Measurements from ENCODE around the gene PADI3. TPM values are rescaled to one million over a fixed set of nuclear protein-coding genes. Genes with fewer than 3 reads are reported as not detected.

Gene PADI3
- total and polyA plus RNA-seq, 2 of the 8 experiments (the other 6 are each of a cell fraction or from before 2014, with no cell fraction given) = 0.37 to 0.94 TPM

DNA sequence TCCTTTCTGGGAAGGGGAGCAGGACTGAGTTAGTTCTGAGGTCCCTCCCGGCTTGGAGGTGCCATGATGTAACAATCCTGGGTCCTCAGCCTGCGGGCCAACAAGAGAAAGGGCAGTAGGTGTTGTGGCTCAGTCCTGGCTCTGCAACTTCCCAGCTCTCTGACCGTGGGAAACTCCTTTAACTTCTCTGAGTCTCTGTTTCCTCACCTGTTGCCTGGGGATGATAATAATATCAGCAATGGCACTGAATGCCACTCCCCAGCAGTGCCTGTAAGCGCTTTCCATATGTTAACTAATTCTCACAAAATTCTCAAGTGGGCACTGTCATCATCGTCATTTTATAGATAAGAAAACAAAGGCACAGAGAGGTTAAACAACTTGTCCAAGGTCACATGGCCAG is 2.3 kb downstream of the PADI3 start:
- no peak overlapping the region for H3K4me3 ChIP-seq (ENCODE audit: extremely low read depth in 1 of 4, insufficient read depth in 2 of 4, low read depth in 3 of 4, low read length in 4 of 4)
- H2BK20ac ChIP-seq (ENCODE audit: low read length) = no peak overlapping the region
- FAIRE-seq (no peak), DNase-seq (ENCODE audit: low read depth in 1 of 2, low spot score in 2 of 2) (no peak)
- no peak overlapping the region for H2AFZ ChIP-seq (ENCODE audit: low read length)
- H3K36me3 ChIP-seq (ENCODE audit: control insufficient read depth in 2 of 4, insufficient read depth in 4 of 4, low read length in 3 of 4) = no peaks in the 10 kb centered on the region
- no peak overlapping the region for H2BK12ac ChIP-seq (ENCODE audit: low read depth, low read length)
- H3K9ac ChIP-seq (replicated peaks in 1 of 4; ENCODE audit: extremely low read depth in 1 of 4, low read depth in 3 of 4, low read length in 3 of 4) = no peak overlapping the region; a peak in 1 of 7 replicates
- H4K8ac ChIP-seq (ENCODE audit: extremely low read depth, insufficient read depth, low read length) = no peak overlapping the region
- ChIA-PET POLR2A (ENCODE audit: partially characterized antibody) (interaction anchor here (0.8 kb wide), 1 partner anchor 8 kb away, joined by 3 read pairs; no protein-coding TSS in a partner anchor), CTCF (ENCODE audit: partially characterized antibody) (interaction anchor here (0.8 to 2.9 kb wide), 5 partner anchors 11 to 125 kb away, joined by 3 to 11 read pairs (median 5); no protein-coding TSS in a partner anchor)
- no peak overlapping the region for H3K14ac ChIP-seq (ENCODE audit: insufficient read length)
- H2BK120ac ChIP-seq (replicated peaks; ENCODE audit: low read depth, low read length) = no peak overlapping the region
- no peaks in the 10 kb centered on the region for H3K79me2 ChIP-seq (ENCODE audit: control insufficient read depth in 1 of 2, insufficient read depth in 2 of 2, low read length in 2 of 2)
- no peak overlapping the region; the same call in 1 of the 2 replicates for H2BK5ac ChIP-seq (ENCODE audit: low read depth, low read length)
- no peaks in the 10 kb centered on the region for H3K23me2 ChIP-seq (ENCODE audit: low read depth, low read length)
- no peak overlapping the region for H2BK15ac ChIP-seq (ENCODE audit: low read length)
- no peak overlapping the region for H3K56ac ChIP-seq (replicated peaks; ENCODE audit: insufficient read length, low read depth, low read length)
- H3K79me1 ChIP-seq (ENCODE audit: low read depth, low read length) = no peaks in the 10 kb centered on the region
- H3K4me1 ChIP-seq (replicated peaks in 1 of 4; ENCODE audit: control insufficient read depth in 3 of 4, insufficient read depth in 4 of 4, low read length in 3 of 4) = peaks cover 0 to 3% (median under 1%) of the 10 kb centered on the region in 4 experiments; a peak in 2 of 7 replicates
- peak overlapping the region; percentile 57; the same call in 1 of the 2 replicates for H2AK5ac ChIP-seq (ENCODE audit: low read depth, low read length)
- H3K4ac ChIP-seq (replicated peaks; ENCODE audit: insufficient read length, low read depth, low read length) = no peak overlapping the region
- WGBS, 2 experiments (ENCODE audit: extremely low coverage in 1 of 2, insufficient coverage in 1 of 2, insufficient read length in 1 of 2, insufficient replicate concordance in 2 of 2, low coverage in 1 of 2, low lambda C conversion rate in 2 of 2, missing lambda C conversion rate in 1 of 2) = 83% methylated on average over 5 of the region's 5 CpGs; no CpG with 5 or more reads in 1 of the 2 experiments
- no peak overlapping the region for H3K4me2 ChIP-seq (ENCODE audit: insufficient read depth in 1 of 2, low read depth in 2 of 2, low read length in 2 of 2)
- H4K5ac ChIP-seq (ENCODE audit: insufficient read length, low read depth, low read length) = no peak overlapping the region
- no peaks in the 10 kb centered on the region for H4K20me1 ChIP-seq (replicated peaks in 1 of 2; ENCODE audit: control insufficient read depth in 1 of 2, insufficient read depth in 2 of 2, low read length in 2 of 2)
- H3K18ac ChIP-seq (ENCODE audit: extremely low read depth, low read length) = peak overlapping the region; percentile 20; the same call in 1 of the 2 replicates
- H3K9me3 ChIP-seq (ENCODE audit: insufficient read depth in 2 of 2, low read depth in 1 of 2, low read length in 1 of 2) = no peaks in the 10 kb centered on the region
- H4K91ac ChIP-seq (replicated peaks; ENCODE audit: insufficient read length, low read length) = no peak overlapping the region
- no peak overlapping the region for H3K23ac ChIP-seq (ENCODE audit: insufficient read length)
- H3K27me3 ChIP-seq (replicated peaks in 1 of 4; ENCODE audit: control insufficient read depth in 3 of 4, extremely low read depth in 1 of 4, insufficient read depth in 3 of 4, low read length in 3 of 4) = no peaks in the 10 kb centered on the region
- no peak overlapping the region for H3K27ac ChIP-seq (ENCODE audit: low read depth, low read length)
- TF ChIP-seq EGR1 (IDR thresholded peaks at IDR 0.05; ENCODE audit: borderline replicate concordance, low read depth, low read length) = no peak
- TF ChIP-seq POLR2AphosphoS5 (IDR thresholded peaks at IDR 0.05; ENCODE audit: low read depth, low read length) = no peak
- TF ChIP-seq RBBP5 (IDR thresholded peaks at IDR 0.05; ENCODE audit: borderline replicate concordance, low read depth, low read length) = no peak
- no peak for TF ChIP-seq SP2 (IDR thresholded peaks at IDR 0.05; ENCODE audit: low read length)
- no peak for TF ChIP-seq TAF1 (IDR thresholded peaks at IDR 0.05; ENCODE audit: low read depth, low read length)
- TF ChIP-seq ZNF274 (IDR thresholded peaks at IDR 0.05; ENCODE audit: borderline replicate concordance, extremely low read depth, low read length) = no peak
- no peak for TF ChIP-seq RFX5 (IDR thresholded peaks at IDR 0.05; ENCODE audit: borderline replicate concordance, low read depth, low read length)
- no peak for TF ChIP-seq HDAC6 (IDR thresholded peaks at IDR 0.05; ENCODE audit: low read depth, low read length)
- TF ChIP-seq, protein P1, sequence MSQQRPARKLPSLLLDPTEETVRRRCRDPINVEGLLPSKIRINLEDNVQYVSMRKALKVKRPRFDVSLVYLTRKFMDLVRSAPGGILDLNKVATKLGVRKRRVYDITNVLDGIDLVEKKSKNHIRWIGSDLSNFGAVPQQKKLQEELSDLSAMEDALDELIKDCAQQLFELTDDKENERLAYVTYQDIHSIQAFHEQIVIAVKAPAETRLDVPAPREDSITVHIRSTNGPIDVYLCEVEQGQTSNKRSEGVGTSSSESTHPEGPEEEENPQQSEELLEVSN (IDR thresholded peaks at IDR 0.05) = no peak
- TF ChIP-seq CHD1 (IDR thresholded peaks at IDR 0.05; ENCODE audit: low read depth, low read length) = no peak
- TF ChIP-seq, protein P2, sequence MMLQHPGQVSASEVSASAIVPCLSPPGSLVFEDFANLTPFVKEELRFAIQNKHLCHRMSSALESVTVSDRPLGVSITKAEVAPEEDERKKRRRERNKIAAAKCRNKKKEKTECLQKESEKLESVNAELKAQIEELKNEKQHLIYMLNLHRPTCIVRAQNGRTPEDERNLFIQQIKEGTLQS (IDR thresholded peaks at IDR 0.05; ENCODE audit: insufficient read depth, low read depth, low read length) = no peak
- no peak for TF ChIP-seq CHD2 (IDR thresholded peaks at IDR 0.05; ENCODE audit: low read length)
- no peak for TF ChIP-seq SIRT6 (IDR thresholded peaks at IDR 0.05; ENCODE audit: low read length)

Measured in H1 (cell line).